ENCODE data around the gene SLC26A6.

SLC26A6 gene, protein sequence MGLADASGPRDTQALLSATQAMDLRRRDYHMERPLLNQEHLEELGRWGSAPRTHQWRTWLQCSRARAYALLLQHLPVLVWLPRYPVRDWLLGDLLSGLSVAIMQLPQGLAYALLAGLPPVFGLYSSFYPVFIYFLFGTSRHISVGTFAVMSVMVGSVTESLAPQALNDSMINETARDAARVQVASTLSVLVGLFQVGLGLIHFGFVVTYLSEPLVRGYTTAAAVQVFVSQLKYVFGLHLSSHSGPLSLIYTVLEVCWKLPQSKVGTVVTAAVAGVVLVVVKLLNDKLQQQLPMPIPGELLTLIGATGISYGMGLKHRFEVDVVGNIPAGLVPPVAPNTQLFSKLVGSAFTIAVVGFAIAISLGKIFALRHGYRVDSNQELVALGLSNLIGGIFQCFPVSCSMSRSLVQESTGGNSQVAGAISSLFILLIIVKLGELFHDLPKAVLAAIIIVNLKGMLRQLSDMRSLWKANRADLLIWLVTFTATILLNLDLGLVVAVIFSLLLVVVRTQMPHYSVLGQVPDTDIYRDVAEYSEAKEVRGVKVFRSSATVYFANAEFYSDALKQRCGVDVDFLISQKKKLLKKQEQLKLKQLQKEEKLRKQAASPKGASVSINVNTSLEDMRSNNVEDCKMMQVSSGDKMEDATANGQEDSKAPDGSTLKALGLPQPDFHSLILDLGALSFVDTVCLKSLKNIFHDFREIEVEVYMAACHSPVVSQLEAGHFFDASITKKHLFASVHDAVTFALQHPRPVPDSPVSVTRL

DNA sequence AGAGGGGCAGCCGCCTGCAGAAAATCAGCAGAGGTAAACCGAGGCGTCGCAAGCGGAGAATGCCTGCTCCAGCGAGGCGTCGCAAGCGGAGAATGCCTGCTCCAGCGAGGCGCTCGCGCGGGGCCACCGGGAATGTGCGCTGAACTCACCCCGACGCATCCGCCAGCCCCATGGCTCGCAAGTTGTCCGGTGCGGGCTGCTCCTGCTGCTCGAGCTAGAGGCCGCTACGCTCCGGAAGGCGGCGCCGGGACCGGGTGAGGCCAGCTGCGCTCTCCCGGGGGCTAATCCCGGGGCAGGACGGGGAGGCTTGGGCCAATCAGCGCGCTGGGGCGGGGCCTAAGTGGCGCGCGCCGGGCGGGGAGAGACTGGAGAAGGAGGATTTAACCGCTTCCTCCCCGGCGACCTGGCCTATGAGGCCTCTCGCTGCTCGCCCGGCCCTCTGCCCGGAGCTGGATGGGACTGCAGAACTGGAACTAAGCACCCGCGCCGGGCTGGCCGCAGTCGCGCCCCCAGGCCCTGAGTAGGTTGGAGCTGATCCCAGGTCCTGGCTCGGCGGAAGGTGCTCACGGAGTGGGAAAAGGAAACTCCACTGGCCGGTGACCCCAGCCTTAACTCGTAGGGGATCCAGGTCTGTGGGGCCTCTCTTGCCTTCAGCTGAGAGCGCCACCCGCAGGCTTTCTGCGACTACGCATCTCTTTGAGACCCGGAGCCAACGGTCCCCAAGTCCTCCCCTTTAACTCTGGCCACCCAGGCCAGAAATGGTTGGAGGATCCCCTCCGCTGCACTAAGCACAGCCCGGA is at the start of gene SLC26A6:
Gene SLC26A6, minus strand, starts transcription at position 240 of the 800 bp plus-strand sequence. Its CDS starts 68 bp downstream, at position 172.
- peak; percentile 86 to 88 for DNase-seq

DNA sequence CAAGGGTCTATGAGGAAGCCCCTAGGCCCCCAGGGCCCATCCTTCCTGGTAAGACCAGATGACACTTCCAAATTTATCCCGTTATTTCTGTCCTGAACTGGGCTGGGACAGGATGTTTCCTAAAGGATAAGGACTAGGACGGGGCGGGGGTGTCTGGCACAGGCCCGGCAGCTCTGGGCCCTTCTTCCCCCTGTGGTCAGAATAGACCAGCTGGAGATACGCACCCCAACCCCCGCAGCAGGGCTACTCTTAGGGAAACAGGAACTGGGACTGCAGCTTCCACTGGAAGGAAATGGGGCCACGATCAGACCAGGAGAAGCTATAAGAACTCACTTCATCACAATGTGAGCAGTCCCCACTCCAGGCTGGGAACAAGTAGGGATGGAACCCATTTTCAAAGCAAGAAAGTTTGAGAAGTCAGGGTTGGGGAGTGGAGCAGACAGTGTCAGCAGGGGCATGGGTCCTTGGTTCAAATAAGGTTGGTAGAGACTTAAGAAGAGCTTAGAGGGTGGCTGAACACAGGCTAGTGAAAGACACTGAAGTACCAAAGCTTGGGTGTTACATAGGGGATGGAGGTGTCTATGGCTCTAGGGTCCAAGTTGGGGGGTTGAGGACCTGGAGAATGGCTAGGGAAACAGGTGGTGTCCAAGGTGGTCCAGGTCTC is 49.4 kb upstream of the SLC26A6 start:
- DNase-seq = no peak

DNA sequence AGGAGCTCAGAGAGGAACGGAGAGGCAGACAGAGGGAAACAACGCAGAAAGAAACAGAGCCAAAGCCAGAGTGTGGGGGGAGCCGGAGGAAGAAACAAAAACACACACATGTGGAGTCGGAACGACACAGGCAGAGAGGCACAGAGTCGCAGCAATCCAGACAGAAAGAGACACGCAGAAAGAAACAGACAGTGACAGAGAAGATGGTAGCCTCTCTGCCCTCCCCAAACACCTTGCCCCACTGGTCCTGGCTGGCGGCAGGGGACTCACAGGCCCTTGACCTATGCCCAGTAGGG is 48.7 kb upstream of the SLC26A6 start:
- DNase-seq = no peak

DNA sequence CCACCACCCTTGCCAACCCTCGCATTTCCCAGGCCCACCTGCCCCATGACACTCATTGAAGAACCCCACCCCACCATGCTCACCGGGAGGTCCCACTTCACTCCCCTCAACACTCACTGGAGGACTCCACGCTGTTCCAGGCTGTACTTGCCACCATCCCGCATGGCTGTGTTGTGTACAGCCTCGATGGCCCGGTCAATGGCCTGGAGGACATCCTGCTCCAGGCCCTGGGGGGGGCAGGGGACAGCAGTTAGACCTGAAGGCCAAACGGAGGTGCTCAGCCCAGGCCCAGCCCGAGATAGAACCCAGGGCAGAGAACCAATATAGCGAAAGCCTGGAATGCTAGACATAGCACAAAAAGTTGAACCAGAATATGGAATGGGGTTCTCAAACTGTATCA is 47.5 kb upstream of the SLC26A6 start:
- DNase-seq = no peak

DNA sequence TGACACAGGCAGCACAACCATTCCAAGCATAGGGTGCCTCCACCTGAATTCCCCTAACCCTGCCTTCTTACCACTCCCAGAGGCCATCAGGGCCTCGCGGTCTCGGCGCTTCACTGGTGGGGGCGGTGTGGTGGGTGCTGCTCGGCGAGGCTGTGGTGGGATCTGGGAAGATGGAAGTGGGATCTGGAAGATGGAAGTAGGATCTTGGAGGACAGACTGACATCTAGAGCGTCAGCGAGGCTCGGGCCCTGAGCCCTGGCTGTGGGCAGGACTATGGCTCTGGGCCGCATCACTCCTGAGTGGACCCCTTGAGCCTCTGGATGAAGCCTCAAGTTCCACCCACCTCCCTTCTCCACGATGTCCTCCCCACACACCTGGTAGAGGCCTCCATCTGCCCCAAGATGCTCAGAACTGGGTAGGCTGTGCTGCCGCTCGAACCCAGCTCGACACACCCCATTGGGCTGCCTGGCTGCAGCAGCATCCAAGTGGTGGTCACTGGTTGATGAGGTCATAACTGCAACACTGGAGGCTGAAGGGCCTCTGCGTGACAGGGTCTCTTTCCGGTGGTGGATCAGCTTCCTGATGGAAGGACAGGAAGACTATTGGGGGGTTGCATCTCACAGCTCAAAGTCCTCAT is 46.8 kb upstream of the SLC26A6 start:
- no peak for DNase-seq

DNA sequence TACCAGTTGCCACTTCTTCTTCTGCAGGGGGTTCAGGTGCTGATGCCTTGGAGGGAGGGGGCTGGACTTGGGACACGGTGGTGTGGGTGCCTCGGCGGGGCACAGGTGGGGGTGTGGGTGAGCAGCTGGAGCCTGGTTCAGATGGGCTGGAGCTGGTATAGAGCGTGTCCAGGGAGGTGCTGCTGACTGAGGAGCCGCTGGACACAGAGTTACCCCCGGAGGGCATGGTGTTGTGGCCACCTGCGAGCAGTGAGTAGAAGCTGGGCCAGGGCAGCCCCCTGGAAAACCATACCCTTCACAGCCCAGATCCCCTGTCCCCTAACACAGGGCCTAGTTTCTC is 46.2 kb upstream of the SLC26A6 start:
- no peak for DNase-seq

DNA sequence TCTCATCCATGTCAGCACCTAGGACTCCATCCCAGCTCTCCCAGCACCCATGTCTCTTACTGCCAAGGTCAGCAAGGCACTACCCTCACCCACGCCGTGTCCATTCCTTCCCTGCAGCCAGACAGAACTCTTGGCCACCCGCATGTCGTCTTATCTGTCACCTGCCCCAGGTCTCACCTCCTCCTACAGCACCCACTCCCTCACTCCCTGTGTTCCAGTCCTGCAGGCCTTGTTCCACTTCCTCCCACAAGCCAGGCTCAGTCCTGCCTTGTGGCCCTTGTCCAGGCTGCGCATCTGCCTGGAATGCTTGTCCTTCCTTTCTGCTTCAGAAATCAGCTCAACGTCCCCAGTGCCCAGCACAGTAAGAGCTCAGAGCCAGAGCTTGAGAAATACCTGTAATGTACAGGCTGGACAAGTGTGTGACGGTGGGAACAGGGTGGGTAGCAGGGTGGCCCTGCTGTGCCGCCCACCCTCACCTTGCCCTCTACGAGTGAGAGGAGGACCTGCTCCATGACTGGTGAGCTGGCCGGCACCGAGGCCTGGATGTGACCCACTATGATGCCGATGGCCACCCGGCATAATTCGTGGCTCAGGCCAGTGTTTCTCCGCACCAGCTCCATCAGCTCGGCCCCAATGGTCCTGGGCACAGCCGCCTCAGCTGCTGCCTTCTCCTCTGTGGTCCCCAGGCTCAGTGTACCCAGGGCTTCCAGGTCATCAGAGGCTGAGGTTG is 45.7 kb upstream of the SLC26A6 start:
- no peak for DNase-seq

DNA sequence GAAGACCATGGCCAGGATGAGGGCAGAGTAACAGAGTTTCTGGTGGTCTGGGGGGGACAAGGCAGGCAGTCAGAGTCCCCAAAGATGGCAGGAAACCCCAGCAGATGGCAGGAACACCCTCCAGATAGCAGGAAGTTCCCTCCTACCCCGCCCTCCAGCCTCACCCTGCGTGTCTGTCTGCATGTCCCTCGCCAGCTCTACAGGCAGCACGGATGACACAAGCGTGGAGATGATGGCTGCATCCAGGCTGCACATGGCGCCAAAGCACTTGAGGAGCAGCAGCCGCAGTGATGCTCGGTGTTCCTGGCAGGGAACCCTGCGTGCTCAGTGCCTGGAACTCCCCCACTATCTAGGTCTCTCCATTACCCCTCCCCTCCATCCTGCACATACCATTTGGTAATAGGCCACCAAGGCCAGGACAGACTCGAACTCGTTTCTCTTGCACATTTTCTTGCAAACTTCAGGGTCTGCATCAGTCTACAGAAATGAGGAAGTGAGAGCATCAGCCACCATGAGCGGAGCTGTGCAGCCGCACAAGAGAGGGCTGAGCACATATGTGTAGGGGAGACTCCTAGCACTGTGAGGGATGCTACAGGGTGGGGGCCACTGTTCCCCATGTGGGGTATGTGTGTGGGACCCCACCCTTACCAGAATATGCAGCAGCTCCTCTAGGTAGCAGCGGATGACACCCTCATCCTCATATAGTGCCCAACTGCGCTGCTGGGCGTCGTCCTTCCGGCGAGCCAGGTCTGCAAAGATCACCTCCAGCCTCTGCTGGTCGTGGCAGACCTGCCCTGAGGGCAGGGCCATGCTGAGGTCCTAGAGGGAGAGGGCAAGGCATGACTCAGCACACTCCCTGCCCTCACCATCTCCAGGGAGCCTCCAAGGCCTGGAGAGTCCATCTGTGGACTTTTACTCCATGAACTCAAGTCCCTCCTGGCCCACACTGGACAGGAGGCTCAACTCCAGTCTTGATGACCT is 44.4 kb upstream of the SLC26A6 start:
- no peak for DNase-seq

DNA sequence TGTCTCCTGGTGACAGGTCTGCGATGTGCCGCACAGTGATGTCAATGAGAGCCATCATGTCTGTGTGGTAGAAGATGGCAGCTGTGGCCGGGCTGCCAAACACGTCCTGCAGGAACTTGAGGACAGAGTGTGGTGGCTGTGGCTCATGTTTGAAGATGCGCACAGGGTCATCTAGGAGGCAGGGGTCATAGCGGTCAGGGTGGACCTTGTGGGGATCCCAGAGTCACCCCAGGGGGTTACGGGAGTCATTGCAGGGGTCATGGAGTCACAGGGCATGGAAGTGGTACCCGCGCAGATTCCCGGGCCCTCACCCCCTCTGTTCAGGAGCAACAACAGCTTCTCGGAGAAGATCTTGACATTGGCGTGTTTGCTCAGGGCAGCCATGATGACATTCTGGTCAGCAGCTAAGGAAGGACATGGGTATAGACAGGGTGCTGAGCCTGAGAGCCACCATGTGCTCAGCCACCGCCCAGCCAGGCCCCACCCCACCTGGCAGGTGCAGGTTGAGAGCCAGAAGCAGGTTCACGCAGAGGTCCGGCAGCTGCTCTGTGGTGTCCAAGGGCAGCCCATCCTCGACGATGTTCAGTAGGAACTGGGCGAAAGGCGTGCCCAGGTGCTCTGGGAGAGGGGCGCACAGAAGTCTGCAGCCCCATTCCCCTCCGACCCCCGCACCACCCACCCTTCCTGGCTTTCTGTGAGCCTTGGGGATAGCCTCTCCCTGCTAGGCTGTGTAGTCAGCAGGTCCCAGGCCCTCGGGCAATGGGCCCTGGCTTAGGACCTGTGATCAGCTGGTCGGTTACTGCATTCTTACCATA is 43.5 kb upstream of the SLC26A6 start:
- no peak for DNase-seq

DNA sequence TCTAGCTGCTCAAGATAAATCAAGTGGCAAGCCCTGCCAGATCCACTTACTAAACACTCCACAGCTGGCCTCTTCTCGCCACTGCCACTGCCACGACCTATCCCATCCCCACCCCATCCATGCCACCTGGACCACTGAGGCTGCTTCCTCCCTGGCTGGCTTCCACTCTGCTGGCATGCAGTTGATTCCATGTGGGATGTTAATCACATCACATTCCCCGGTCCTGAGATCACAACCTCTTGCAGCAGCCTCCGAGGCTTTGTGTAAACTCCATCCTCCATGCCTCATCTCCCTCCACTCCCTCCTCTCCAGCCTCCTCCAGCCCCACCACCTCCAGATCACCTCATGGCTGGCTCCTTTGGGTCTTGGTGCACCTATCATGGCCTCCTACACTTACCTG is 42.8 kb upstream of the SLC26A6 start:
- no peak for DNase-seq

DNA sequence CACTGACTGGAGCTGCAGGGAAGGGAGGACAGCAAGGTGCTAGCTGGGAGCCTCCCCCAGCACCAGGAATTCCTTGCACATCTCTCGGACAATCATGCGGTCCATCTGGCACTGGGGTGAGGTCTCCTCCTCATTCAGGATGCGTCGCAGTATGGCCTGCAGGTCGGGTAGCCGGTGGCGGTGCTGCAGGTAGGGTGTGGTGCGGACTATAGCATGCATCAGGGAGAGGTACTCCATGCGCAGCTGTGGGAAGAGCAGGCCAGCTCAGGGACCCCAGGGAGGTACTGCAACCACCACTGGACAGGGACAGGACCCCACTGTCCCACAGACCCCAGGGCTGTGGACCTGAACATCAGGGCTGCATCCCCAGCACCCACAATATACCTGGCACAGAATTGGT is 39.2 kb upstream of the SLC26A6 start:
- DNase-seq = no peak

DNA sequence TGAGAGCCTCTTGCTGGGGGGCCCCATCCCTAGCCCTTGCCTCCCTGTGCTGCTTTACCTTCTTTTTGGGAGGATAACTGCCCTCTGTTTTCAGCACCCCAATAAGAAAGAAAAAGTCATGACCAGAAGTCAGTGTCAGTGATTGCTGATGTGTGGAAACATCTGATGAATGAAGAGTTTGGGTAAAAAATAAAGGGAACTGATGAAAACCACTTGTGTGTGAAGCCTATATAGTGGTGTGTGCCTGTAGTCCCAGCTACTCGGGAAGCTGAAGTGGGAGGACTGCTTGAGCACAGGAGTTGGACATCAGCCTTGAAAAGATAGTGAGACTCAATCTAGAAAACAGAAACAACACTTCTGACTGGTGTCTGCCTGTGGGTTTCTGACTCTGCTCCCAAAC is 37.3 kb upstream of the SLC26A6 start:
- DNase-seq = no peak

DNA sequence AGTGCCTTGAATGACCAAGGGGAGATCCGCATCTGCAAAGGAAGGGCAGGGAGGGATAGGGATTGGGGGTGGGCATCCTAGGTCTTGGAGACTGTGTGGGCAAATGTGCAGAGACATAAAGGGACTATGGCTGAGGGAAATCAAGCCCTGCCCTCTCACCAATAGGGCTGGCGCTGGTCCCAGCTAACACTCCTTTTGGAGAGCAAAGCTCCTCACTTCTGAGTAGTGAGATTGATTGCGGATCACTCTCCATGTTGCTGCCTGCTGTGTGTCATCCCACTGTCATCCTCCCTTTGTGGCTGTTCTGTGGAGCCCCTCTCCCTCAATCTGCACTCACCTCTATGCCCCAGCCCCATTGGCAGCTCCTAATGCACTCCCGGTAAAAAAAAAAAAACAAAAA is 29.7 kb upstream of the SLC26A6 start:
- DNase-seq = no peak

DNA sequence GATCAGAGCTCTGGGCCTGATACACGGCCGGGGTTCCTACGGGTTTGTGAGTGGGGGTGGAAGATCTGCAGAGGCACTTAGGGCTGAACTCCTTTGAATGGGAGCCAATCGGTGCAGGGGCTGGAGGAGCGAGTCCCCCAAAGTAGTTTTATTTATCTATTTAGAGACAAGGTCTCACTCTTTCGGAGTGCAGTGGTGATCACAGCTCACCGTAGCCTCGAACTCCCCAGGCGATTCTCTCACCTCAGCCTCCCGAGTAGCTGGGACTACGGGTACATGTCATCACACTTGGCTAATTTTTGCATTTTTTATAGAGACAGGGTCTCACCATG is 29.0 kb upstream of the SLC26A6 start:
- no peak for DNase-seq

DNA sequence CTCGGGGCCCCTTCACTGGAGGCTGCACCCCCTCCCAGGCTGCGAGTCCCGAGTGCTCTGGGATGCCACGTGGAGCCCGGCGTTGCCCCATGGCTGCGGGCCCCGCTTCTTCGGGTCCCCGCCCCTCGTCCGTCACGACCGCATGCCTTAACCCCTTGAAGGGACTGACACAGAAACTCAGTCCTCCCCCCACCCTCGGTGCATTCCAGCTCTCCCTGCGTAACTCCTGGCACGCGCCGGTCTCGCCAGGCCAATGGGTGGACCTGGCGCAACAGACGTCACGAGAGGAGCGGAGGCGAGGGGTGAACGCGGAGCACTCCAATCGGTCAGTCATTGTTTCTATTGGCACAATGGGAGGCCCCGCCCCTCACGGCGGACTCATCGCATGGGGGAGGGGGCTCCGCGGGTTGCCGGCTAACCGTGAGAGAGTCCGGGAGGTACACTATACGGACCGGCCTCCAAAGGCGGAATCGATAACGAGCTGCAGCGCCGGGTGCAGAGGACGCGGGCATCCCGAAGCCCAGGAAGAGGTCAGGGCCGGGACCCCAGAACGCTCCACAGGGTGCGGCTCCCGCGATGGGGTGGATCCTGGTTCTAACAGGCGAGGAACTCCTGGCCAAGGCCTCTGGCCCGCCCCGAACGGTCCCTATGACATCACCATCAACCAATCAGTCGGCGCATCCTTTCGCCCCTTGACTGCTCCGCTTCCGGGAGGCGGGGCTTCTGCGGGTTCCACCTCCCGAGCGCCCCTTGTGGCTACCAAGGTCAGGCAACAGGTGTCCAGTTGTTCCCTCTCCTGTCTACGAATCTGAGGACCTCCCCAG is 28.4 kb upstream of the SLC26A6 start:
- DNase-seq = peak; percentile 78 to 80

DNA sequence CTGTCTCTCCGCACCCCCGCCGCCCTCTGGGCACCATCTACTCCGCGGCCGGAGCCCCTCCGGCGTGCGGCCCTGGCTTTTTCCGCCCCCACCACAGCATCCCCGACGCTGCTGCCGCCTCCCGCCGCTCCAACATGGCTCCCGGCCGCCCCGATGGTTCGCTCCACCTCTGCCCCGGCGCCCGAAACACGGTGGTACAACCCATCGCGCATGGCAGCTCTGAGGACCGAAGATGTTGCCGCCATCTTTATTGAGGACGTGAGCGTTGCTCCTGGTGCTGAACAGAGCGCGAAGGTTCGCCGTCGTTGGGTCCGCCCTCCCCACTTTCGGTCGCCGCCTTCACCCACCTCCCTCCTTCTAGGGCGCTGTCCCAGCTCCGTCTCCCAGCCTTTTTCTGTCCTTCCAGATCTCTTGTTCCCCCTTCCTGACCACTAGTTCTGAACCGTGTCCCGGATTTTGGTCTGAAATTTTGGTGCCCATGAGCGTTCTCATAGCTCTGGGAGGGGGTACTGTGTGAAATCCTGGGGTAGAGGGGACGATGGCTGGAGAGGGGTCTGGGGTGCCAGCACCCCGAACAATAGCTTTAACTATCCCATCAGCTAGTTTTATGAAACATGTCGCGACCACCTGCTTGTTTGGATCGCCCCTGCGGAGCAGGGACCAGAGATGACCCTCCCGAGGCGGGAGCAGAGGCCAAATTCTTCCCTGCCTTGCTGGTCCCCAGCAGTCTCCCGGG is 27.7 kb upstream of the SLC26A6 start, which contains the start of gene CELSR3:
Gene CELSR3, minus strand, starts transcription at position 134 of the 736 bp plus-strand sequence. CDS start 252 bp downstream, outside the sequence.
- peak; percentile 38 to 54 for DNase-seq

DNA sequence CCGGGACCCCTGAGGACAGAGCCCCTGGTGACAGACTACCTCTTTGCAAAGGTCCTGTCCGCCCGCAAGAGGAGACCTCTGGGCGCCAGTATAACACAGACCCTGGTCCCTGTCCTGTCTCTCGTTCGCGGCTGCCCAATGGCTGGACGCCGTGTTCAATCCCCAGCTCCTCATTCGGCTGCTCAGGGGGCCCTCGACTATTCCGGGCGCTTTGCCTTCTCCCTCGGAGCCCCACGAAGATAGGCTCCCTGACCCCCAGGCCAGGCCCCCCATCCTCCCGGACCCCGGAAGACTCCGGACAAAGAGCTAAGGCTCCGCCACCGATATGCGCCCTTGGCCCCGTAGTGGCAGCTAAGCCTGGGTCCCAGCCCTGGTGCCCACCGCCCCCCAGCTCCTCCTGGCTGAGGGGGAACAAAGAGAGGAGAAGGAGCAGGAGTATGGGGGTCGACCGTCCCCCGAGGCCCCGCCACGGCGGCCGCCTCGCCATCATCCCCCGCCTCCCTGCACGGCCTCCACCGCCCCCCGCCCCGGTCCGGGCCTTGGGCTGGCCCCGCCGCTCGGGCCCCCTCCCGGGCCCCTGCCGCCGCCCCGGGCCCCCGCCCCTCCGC is 27.0 kb upstream of the SLC26A6 start:
- DNase-seq = no peak

Data from activated CD4-positive, alpha-beta T cell treated with anti-CD3 and anti-CD28 coated beads, Interleukin-2, amount 50 U/mL, for 4 hours (primary cell).